Measurements from ENCODE around the gene B3GLCT.

- TF ChIP-seq GATA2 (IDR thresholded peaks at IDR 0.05; ENCODE audit: low read depth, low read length) (no peak), GATA3 (IDR thresholded peaks at IDR 0.05; ENCODE audit: low read depth, low read length) (no peak)
Observed at GRCh38 chr13:31167490-31167889, 32.3 kb upstream of the B3GLCT start.

All from SH-SY5Y (cell line).